HepG2 (cell line): ENCODE results near the gene RBM45. TPM values are rescaled to one million over a fixed set of nuclear protein-coding genes. Genes with fewer than 3 reads are reported as not detected.
A peak's percentile ranks its signal among the peaks of the same experiment; 100 is the strongest.

Experiments
- ARHGAP35 ChIP-seq: sonication (generic); formaldehyde crosslinking; IDR thresholded peaks from 2 replicates; pipeline ENCODE4 v1.9.0; 2022; ENCODE audit warnings: mild to moderate bottlenecking, inconsistent platforms, moderate library complexity, missing genetic modification reagents, borderline replicate concordance
- FOXP1 ChIP-seq, 2 experiments: fragments of 450-650 bp in 1 of 2; IDR thresholded peaks; 2 replicates each; pipeline ENCODE4 v1.6.1; 2017 to 2018; ENCODE audit warnings: antibody characterized with exemption in 1 of 2
- GPN1 ChIP-seq: sonication (generic); formaldehyde crosslinking; IDR thresholded peaks from 2 replicates; pipeline ENCODE4 v1.5.1; 2020; ENCODE audit warnings: missing genetic modification reagents, borderline replicate concordance
- HNRNPLL ChIP-seq: fragments of 200-400 bp; formaldehyde crosslinking; IDR thresholded peaks from 2 replicates; pipeline ENCODE4 v1.6.1; 2017; ENCODE audit warnings: mild to moderate bottlenecking, low read depth, low read length; ENCODE audit not compliant: poor library complexity, severe bottlenecking
- IKZF4 ChIP-seq: sonication (generic); formaldehyde crosslinking; IDR thresholded peaks from 2 replicates; pipeline ENCODE4 v1.5.1; 2020; ENCODE audit warnings: borderline replicate concordance, mild to moderate bottlenecking, low read depth, missing genetic modification reagents; ENCODE audit errors: not compliant biosample characterization
- IRF2 ChIP-seq: IDR thresholded peaks from 2 replicates; pipeline ENCODE4 v1.6.1; 2018; ENCODE audit warnings: missing genetic modification reagents, missing compliant biosample characterization
- JUNB ChIP-seq: sonication (generic); formaldehyde crosslinking; IDR thresholded peaks from 2 replicates; pipeline ENCODE4 v1.8.0; 2022; ENCODE audit warnings: missing genetic modification reagents, mild to moderate bottlenecking, borderline replicate concordance
- MXI1 ChIP-seq: IDR thresholded peaks from 3 replicates; pipeline ENCODE4 v1.6.1; 2012; ENCODE audit warnings: low read depth, low read length, inconsistent platforms, borderline replicate concordance
- NFIB ChIP-seq: sonication (generic); formaldehyde crosslinking; IDR thresholded peaks from 2 replicates; pipeline ENCODE4 v1.9.0; 2021; ENCODE audit warnings: missing genetic modification reagents, mild to moderate bottlenecking, borderline replicate concordance
- PAX8 ChIP-seq: sonication (generic); formaldehyde crosslinking; IDR thresholded peaks from 2 replicates; pipeline ENCODE4 v1.8.0; 2022; ENCODE audit warnings: mild to moderate bottlenecking, missing genetic modification reagents, borderline replicate concordance
- REL ChIP-seq: sonication (generic); formaldehyde crosslinking; conservative IDR thresholded peaks from 2 replicates; pipeline ENCODE4 v1.8.0; 2022; ENCODE audit warnings: mild to moderate bottlenecking, missing genetic modification reagents, moderate library complexity
- SALL1 ChIP-seq: sonication (generic); formaldehyde crosslinking; IDR thresholded peaks from 2 replicates; pipeline ENCODE4 v1.8.0; 2022; ENCODE audit warnings: mild to moderate bottlenecking, missing genetic modification reagents
- SKI ChIP-seq: fragments of 450-650 bp; IDR thresholded peaks from one replicate; pipeline ENCODE4 v1.6.1; 2018; ENCODE audit warnings: mild to moderate bottlenecking; ENCODE audit not compliant: partially characterized antibody
- THAP9 ChIP-seq: sonication (generic); formaldehyde crosslinking; IDR thresholded peaks from 2 replicates; pipeline ENCODE4; 2020; ENCODE audit warnings: missing genetic modification reagents, mild to moderate bottlenecking, borderline replicate concordance
- ZNF101 ChIP-seq: sonication (generic); formaldehyde crosslinking; IDR thresholded peaks from 2 replicates; pipeline ENCODE4 v1.4.0; 2020; ENCODE audit warnings: mild to moderate bottlenecking, low read depth, missing genetic modification reagents, borderline replicate concordance
- ZNF354B ChIP-seq: sonication (generic); formaldehyde crosslinking; IDR thresholded peaks from 2 replicates; pipeline ENCODE4 v1.8.0; 2022; ENCODE audit warnings: mild to moderate bottlenecking, missing genetic modification reagents
- polyA plus RNA-seq, 8 experiments: library from polyadenylated mRNA; depleted of rRNA in 3 of 8; stranded (reverse) in 7 of 8; unstranded in 1 of 8; fragments of >200 nt; fragmentation: Illumina TruSeq in 4 of 8; extraction: Trizol in 4 of 8; gene quantifications; 2 replicates each; pipeline versions ENCODE4 v1.2.1 to v1.2.3, GENCODE V29; 2011 to 2016; ENCODE audit warnings: low read depth in 4 of 8, missing spikeins in 1 of 8, mixed read lengths in 1 of 8; ENCODE audit not compliant: insufficient read depth in 1 of 8
- total RNA-seq, 5 experiments: library from RNA; depleted of rRNA; stranded (reverse); fragments of >200 nt; fragmentation: Illumina TruSeq; extraction: Trizol; gene quantifications; 2 replicates each; pipeline ENCODE4 v1.2.3, GENCODE V29; 2016; ENCODE audit warnings: low read depth in 1 of 5
- TF ChIP-seq, protein P1 (sequence below): IDR thresholded peaks from 2 replicates; pipeline ENCODE4 v1.6.1; 2016; ENCODE audit warnings: missing compliant biosample characterization, missing genetic modification reagents, borderline replicate concordance
- TF ChIP-seq, protein P2 (sequence below): sonication (generic); formaldehyde crosslinking; conservative IDR thresholded peaks from 2 replicates; pipeline ENCODE4 v1.8.1; 2023; ENCODE audit warnings: missing genetic modification reagents
- TF ChIP-seq, protein P3 (sequence below): sonication (generic); formaldehyde crosslinking; IDR thresholded peaks from 2 replicates; pipeline ENCODE4 v1.4.0; 2020; ENCODE audit warnings: missing genetic modification reagents, low read depth, mild to moderate bottlenecking, borderline replicate concordance

The RBM45 gene
- total and polyA plus RNA-seq, 2 of the 13 experiments (the other 11 are each of a cell fraction or from before 2014, with no cell fraction given), result 5.7 to 25.2 TPM

DNA sequence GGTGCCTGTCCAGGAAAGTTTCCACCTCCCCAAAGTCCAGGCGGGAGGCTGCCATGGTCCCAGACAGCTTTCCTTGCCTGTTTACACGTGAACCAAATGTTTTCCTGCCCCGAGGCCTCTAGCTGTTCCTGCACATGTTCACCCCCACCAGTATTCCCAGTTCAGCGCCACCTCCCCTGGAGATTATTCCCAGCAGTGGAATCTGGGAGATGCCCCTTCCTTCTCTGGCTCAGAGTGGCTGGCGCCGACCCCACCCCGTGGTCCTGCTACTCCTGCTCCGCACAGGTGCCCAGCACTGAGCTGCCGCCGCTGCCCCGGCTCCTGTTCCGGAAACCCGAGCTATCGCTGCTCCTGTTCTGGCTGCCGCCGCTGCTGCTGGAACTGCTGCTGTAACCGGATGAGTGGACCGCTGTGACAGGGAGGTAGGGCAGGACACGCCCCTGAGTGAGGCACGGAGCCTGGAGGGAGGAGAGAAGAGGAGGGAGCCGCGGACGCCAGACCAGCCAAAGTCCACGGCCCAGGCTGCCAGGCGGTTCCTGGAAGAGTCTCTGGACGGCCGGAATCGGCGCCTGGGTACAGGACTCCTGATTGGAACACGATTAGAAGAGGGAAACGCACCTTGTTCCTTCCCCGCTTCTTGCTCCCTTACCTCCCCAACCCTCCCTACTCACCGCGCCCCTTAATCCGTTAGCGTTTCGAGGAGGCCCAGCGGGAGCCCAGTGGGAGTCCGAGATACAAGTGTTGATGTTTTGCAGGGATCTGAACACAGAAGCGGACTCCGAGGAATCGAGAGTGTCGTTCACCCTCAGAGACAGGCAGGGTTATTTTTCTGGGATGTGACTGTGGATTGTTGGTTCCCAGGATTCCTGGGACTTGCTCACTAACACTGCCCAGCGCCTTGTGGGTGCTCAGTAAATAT is 39.6 kb upstream of the RBM45 start, which contains the start of gene PDE11A (continued):
- TF ChIP-seq THAP9 (CRISPR knock-in tag) (peak; percentile 90; the same call in 1 of the 2 replicates), HNRNPLL (peak; percentile 91), GPN1 (CRISPR knock-in tag) (no peak), NFIB (no peak), IKZF4 (CRISPR knock-in tag) (peak; percentile 72), IRF2 (CRISPR knock-in tag) (peak; percentile 82), SALL1 (CRISPR knock-in tag) (peak; percentile 75), ZNF101 (CRISPR knock-in tag) (peak; percentile 94), ARHGAP35 (CRISPR knock-in tag) (no peak; the same call in 1 of the 2 replicates), ZNF354B (CRISPR knock-in tag) (no peak), REL (CRISPR knock-in tag) (peak; percentile 84; the same call in 1 of the 2 replicates), JUNB (CRISPR knock-in tag) (no peak), FOXP1 (IDR thresholded peaks at IDR 0.05) (no peak), FOXP1 (CRISPR knock-in tag; IDR thresholded peaks at IDR 0.05) (peak; percentile 26; the same call in 1 of the 2 replicates), PAX8 (no peak), MXI1 (peak; percentile 79; the same call in 1 of the 3 replicates), SKI (peak; percentile 47)
- TF ChIP-seq, protein P1, sequence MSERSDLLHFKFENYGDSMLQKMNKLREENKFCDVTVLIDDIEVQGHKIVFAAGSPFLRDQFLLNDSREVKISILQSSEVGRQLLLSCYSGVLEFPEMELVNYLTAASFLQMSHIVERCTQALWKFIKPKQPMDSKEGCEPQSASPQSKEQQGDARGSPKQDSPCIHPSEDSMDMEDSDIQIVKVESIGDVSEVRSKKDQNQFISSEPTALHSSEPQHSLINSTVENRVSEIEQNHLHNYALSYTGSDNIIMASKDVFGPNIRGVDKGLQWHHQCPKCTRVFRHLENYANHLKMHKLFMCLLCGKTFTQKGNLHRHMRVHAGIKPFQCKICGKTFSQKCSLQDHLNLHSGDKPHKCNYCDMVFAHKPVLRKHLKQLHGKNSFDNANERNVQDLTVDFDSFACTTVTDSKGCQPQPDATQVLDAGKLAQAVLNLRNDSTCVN (CRISPR knock-in tag), result no peak; the same call in 1 of the 2 replicates
- TF ChIP-seq, protein P2, sequence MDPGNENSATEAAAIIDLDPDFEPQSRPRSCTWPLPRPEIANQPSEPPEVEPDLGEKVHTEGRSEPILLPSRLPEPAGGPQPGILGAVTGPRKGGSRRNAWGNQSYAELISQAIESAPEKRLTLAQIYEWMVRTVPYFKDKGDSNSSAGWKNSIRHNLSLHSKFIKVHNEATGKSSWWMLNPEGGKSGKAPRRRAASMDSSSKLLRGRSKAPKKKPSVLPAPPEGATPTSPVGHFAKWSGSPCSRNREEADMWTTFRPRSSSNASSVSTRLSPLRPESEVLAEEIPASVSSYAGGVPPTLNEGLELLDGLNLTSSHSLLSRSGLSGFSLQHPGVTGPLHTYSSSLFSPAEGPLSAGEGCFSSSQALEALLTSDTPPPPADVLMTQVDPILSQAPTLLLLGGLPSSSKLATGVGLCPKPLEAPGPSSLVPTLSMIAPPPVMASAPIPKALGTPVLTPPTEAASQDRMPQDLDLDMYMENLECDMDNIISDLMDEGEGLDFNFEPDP (CRISPR knock-in tag), result no peak
- TF ChIP-seq, protein P3, sequence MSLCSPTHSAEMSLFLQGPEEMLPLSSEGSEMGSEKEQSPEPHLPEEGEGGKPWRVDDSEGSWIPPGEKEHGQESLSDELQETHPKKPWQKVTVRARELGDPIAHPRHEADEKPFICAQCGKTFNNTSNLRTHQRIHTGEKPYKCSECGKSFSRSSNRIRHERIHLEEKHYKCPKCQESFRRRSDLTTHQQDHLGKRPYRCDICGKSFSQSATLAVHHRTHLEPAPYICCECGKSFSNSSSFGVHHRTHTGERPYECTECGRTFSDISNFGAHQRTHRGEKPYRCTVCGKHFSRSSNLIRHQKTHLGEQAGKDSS (CRISPR knock-in tag), result no peak
